Cerebellar nuclear complex (tissue), 1 donor: ENCODE measurements around the gene AP1S2.

Source experiments
- DNase-seq, 2 experiments: peaks; one replicate each; lab custom pipeline; 2025; lab: John Stamatoyannopoulos, UW

Gene AP1S2

GRCh38 chrX:15804563-15804962 lies 50.0 kb downstream of the AP1S2 start:
- DNase-seq, result no peak

GRCh38 chrX:15797707-15798106 lies 56.9 kb downstream of the AP1S2 start:
- no peak for DNase-seq

GRCh38 chrX:15790769-15791290 lies 63.8 kb downstream of the AP1S2 start:
- no peak for DNase-seq

GRCh38 chrX:15789979-15790768 lies 64.4 kb downstream of the AP1S2 start, which contains the start of gene ZRSR2:
Gene ZRSR2, plus strand, starts transcription at chrX:15790484. Its CDS starts 12 bp downstream, at chrX:15790496.
- peak; percentile 53 to 69 for DNase-seq

GRCh38 chrX:15786915-15787314 lies 67.7 kb downstream of the AP1S2 start:
- no peak for DNase-seq

GRCh38 chrX:15785176-15785750 lies 69.3 kb downstream of the AP1S2 start:
- no peak for DNase-seq

GRCh38 chrX:15781961-15782699 lies 72.5 kb downstream of the AP1S2 start:
- no peak for DNase-seq
